Measurements from ENCODE around the gene NCKAP5.

The NCKAP5 gene

GRCh38 chr2:133503927-133504326, 64.3 kb downstream of the NCKAP5 start:
- Histone ChIP-seq H3K27me3 (no peaks in the 10 kb centered on the region), H3K36me3 (no peaks in the 10 kb centered on the region), H3K4me3 (ENCODE audit: low read depth, low read length) (no peak overlapping the region), H3K9me3 (no peaks in the 10 kb centered on the region), H3K4me1 (no peaks in the 10 kb centered on the region)
- DNase-seq, result no peak
- no peak for TF ChIP-seq CTCF (IDR thresholded peaks at IDR 0.05; ENCODE audit: low read depth, low read length)

GRCh38 chr2:133503323-133503722, 64.9 kb downstream of the NCKAP5 start:
- H3K9me3 ChIP-seq, result no peaks in the 10 kb centered on the region
- H3K36me3 ChIP-seq, result no peaks in the 10 kb centered on the region
- no peak overlapping the region for H3K4me3 ChIP-seq (ENCODE audit: low read depth, low read length)
- no peaks in the 10 kb centered on the region for H3K27me3 ChIP-seq
- TF ChIP-seq CTCF (IDR thresholded peaks at IDR 0.05; ENCODE audit: low read depth, low read length), result no peak
- no peaks in the 10 kb centered on the region for H3K4me1 ChIP-seq
- no peak for DNase-seq

- no peaks in the 10 kb centered on the region for H3K36me3 ChIP-seq
- no peaks in the 10 kb centered on the region for H3K27me3 ChIP-seq
- no peaks in the 10 kb centered on the region for H3K9me3 ChIP-seq
- no peak for TF ChIP-seq CTCF (IDR thresholded peaks at IDR 0.05; ENCODE audit: low read depth, low read length)
- no peaks in the 10 kb centered on the region for H3K4me1 ChIP-seq
- no peak overlapping the region for H3K4me3 ChIP-seq (ENCODE audit: low read depth, low read length)
- no peak for DNase-seq
Measured at GRCh38 chr2:133502678-133503077, 65.6 kb downstream of the NCKAP5 start.

- Histone ChIP-seq H3K4me3 (ENCODE audit: low read depth, low read length) (no peak overlapping the region), H3K4me1 (no peaks in the 10 kb centered on the region), H3K27me3 (no peaks in the 10 kb centered on the region), H3K36me3 (no peaks in the 10 kb centered on the region), H3K9me3 (no peaks in the 10 kb centered on the region)
- TF ChIP-seq CTCF (IDR thresholded peaks at IDR 0.05; ENCODE audit: low read depth, low read length), result no peak
- no peak for DNase-seq
Measured at GRCh38 chr2:133500917-133501316, 67.3 kb downstream of the NCKAP5 start.

GRCh38 chr2:133498662-133499585, 69.3 kb downstream of the NCKAP5 start:
- no peaks in the 10 kb centered on the region for H3K36me3 ChIP-seq
- no peaks in the 10 kb centered on the region for H3K27me3 ChIP-seq
- TF ChIP-seq CTCF (IDR thresholded peaks at IDR 0.05; ENCODE audit: low read depth, low read length), result no peak
- no peak for DNase-seq
- H3K4me1 ChIP-seq, result no peaks in the 10 kb centered on the region
- no peak overlapping the region for H3K4me3 ChIP-seq (ENCODE audit: low read depth, low read length)
- no peaks in the 10 kb centered on the region for H3K9me3 ChIP-seq

GRCh38 chr2:133497951-133498565, 70.2 kb downstream of the NCKAP5 start:
- Histone ChIP-seq H3K27me3 (no peaks in the 10 kb centered on the region), H3K9me3 (no peaks in the 10 kb centered on the region), H3K36me3 (no peaks in the 10 kb centered on the region), H3K4me3 (ENCODE audit: low read depth, low read length) (no peak overlapping the region), H3K4me1 (no peaks in the 10 kb centered on the region)
- DNase-seq, result no peak
- no peak for TF ChIP-seq CTCF (IDR thresholded peaks at IDR 0.05; ENCODE audit: low read depth, low read length)

Measured in BE2C (cell line).